KOPT-K1 (cell line): ENCODE results near the gene CYFIP1.

Experiments
- H3K27ac ChIP-seq: fragments of 200-600 bp; sonication (generic); 2 replicates; pipeline ENCODE4 v1.5.1; 2016; ENCODE audit warnings: antibody characterized with exemption, mild to moderate bottlenecking, low read depth, low read length; ENCODE audit not compliant: poor library complexity, severe bottlenecking
- H3K36me3 ChIP-seq: fragments of 200-600 bp; sonication (generic); 2 replicates; pipeline ENCODE4 v1.5.1; 2017; ENCODE audit warnings: antibody characterized with exemption, mild to moderate bottlenecking, low read length, moderate library complexity; ENCODE audit not compliant: insufficient read depth
- H3K9me3 ChIP-seq: fragments of 200-600 bp; sonication (generic); 2 replicates; pipeline ENCODE4 v1.5.1; 2017; ENCODE audit warnings: antibody characterized with exemption, low read length, mild to moderate bottlenecking; ENCODE audit not compliant: insufficient read depth, poor library complexity, severe bottlenecking

The CYFIP1 gene

DNA sequence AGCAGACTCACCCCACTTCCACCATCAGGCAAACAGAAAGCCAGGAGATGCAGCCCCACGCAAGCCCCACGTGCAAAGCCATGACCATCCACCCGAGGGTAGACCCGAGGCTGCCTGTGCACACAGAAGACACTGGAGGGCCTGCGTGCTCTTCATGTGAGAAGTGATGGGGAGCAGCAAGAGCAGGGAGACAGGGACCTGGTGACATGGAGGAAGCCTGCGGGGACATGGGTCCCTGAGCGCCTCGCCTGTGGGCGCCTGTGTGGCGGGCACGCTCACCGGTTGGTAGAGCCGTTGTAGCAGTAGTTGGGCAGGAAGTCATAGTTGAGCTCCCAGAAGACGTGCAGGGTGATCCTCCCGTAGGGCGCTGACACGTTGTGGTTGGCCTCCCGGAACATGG lies 76.7 kb downstream of the CYFIP1 start:
- H3K27ac ChIP-seq, result no peak overlapping the region
- H3K36me3 ChIP-seq, result no peaks in the 10 kb centered on the region
- H3K9me3 ChIP-seq, result no peaks in the 10 kb centered on the region

DNA sequence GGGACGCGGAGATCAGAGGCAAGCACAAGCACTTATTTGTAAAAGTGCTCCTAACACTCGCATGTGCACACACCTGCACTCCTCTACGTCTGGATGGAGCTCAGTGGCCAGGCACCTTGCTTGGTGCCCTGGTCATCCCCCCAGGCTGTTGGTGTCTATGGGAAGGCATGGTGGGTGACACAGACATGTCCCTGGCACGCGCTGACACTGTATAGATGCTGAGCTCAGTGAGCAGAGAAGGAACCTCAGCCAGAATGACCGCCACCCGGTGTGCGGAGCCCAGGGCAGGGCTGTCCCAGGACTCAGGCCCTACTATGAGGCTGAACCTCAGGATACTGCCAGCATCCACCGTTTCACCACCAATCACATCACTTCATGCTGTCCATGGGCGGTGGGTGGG lies 77.2 kb downstream of the CYFIP1 start:
- H3K9me3 ChIP-seq, result no peaks in the 10 kb centered on the region
- H3K27ac ChIP-seq, result no peak overlapping the region
- H3K36me3 ChIP-seq, result no peaks in the 10 kb centered on the region

DNA sequence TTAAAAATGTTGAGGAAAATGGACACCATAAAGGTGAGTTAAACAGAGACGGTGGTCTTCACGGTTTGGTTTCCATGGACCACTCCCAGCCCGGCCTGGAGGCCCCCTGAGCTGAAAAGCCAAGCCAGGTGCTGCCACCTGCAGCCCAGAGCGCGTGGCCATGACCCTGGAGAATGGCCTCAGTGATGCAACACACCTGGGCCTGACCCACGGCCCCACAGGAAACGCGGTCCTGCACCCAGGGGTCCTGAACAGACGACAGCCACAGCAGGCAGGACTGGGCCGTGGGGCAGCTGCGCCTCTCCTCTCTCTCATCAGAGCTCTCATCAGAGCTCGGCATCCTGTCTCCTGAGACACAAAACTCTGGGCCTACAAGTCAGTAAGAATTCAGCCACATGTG lies 77.6 kb downstream of the CYFIP1 start:
- Histone ChIP-seq H3K9me3 (no peaks in the 10 kb centered on the region), H3K27ac (no peak overlapping the region), H3K36me3 (no peaks in the 10 kb centered on the region)

DNA sequence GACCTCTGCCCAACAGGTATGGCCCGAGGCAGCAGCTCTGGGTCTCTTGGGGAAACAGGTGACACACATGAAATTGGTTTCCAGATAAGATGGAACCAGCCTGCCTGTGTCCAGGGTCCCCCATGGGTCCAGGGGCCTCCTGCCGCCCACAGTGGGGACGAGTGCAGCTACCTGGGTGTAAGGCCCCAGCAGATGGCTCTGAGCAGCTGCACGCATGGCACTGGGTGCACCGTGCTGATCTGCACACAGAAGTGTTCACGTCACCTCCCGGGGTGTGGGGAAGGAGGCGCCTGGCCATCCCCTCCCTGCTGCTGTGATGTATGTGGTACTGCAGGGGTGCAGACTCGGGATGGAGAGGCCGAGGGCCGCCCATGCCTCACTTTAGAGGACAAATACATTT lies 78.1 kb downstream of the CYFIP1 start:
- no peaks in the 10 kb centered on the region for H3K36me3 ChIP-seq
- H3K9me3 ChIP-seq, result no peaks in the 10 kb centered on the region
- H3K27ac ChIP-seq, result no peak overlapping the region

DNA sequence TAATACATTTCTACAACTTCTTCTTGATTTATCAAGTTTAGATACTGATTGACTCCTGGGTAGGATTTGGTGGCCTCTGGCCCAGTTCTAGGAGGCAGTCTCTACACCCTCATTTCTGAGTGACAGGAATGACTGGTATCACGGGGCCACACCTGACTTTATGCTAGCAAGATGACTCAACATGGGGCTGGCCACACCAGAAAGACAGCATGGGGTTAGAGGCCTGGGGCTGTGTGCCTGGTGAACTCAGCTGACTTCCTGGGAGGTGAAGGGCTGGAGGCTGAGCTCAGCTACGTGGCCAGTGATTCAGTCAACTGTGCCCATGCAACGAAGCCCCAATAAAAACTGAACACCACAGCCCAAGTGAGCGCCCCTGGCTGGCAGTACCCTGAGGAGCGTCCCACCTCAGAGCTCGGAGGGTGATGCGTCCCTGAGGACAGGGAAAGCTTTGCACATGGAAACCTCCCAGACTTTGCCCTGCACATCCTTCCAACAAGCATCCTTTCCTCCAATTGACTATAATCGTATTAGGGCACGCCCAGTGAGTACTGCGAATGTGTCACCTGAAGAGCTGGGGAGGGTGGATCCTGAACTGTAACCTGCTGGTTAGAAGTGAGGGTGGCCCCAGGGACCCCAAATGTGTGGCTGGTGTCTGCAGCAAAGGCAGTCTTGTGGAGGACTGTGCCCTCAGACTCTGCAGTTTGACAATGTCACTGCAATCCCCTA lies 84.5 kb downstream of the CYFIP1 start:
- no peaks in the 10 kb centered on the region for H3K36me3 ChIP-seq
- no peaks in the 10 kb centered on the region for H3K9me3 ChIP-seq
- H3K27ac ChIP-seq, result no peak overlapping the region

DNA sequence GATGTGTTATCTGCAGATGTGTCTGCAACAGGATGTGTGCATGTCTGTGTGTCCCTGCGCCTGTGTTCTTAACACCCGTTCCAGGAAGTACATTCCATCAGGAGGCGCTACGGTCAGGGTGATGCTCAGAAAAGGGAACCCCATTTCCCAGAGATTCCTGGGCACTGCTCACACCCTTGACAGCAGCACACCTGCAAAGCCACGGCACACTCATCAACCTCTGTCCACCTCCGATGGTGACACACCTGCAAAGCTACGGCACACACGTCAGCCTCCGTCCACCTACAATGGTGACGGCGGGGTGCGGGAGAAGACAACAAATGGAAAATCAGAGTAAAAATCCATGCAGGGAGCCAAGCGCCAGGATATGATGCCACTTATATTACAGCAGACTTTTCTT lies 86.3 kb downstream of the CYFIP1 start:
- no peaks in the 10 kb centered on the region for H3K36me3 ChIP-seq
- no peaks in the 10 kb centered on the region for H3K9me3 ChIP-seq
- no peak overlapping the region for H3K27ac ChIP-seq

DNA sequence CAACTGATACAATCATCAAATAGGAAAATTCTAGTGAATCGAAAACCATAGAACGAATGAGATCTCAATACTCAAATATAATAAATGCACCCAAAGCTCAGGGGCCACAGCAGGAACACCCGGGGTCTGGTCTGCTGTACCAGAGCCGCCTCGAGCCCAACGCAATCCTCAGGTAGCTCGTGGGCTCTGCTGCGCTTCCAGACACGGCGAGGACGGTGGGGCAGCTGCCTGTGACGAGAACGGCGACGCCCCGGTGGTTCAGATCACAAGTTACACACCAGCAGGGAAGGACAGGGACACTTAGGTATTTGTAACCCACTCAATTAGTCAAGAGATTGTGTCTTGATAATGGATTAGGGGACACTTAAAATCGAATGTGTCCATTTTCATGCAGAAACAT lies 87.1 kb downstream of the CYFIP1 start:
- H3K27ac ChIP-seq, result no peak overlapping the region
- H3K9me3 ChIP-seq, result no peaks in the 10 kb centered on the region
- no peaks in the 10 kb centered on the region for H3K36me3 ChIP-seq

DNA sequence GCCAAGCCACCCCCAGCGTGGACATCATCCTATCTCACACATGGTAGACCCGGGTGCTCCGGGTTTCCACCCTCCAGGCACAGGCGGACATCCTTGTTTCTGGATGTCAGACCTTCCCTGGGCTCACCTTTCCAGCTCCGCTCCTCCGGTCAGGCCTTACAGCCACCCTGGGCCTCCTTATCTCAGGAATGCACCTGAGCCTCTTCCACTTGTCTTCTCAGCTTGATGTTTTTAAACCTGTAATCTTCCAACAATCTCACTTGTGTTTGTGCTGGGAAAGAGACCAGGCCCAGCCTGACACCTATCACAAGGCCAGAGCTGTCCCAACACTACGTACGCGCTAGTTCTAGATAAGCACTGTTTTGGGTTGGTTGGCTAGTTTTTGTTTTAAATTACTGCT lies 87.8 kb downstream of the CYFIP1 start:
- Histone ChIP-seq H3K36me3 (no peaks in the 10 kb centered on the region), H3K9me3 (no peaks in the 10 kb centered on the region), H3K27ac (no peak overlapping the region)

DNA sequence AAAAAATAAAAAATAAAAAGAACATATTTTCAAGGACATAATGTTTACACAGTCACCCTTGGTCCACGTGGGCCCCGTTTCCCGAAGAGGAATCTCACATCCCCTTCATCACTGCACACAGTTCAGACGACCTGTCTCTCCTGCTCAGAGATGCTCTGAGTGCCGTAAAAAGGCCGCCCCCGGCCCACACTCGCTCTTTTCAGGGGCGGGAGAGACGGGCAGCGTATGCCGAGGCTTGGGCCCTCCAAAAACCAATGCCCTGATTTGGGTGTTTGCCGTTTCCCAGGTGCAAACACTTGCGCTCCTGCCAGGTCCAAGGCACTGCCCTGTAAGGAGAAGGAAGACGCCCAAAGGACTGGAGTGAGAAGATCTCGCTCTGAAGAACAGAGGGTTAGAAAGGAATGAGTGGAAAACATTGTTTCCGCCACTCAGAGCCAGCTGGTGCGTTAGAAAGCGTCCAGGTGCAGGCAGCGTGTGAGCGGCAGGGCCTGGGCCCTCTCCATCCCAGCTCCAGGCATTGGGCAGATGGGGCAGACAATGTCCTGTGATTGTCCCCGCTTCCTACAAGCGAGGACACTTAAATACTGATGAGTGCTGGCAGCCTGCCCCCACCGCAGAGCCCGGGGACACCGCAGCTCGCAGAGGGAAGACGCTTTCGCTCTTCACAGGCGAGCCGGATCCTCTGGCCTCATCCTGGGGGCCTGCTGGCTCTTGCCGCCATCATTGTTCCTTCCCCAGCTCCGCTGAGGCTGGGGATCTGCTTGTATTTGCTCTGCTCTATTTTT lies 88.5 kb downstream of the CYFIP1 start:
- Histone ChIP-seq H3K27ac (no peak overlapping the region), H3K9me3 (no peaks in the 10 kb centered on the region), H3K36me3 (no peaks in the 10 kb centered on the region)

DNA sequence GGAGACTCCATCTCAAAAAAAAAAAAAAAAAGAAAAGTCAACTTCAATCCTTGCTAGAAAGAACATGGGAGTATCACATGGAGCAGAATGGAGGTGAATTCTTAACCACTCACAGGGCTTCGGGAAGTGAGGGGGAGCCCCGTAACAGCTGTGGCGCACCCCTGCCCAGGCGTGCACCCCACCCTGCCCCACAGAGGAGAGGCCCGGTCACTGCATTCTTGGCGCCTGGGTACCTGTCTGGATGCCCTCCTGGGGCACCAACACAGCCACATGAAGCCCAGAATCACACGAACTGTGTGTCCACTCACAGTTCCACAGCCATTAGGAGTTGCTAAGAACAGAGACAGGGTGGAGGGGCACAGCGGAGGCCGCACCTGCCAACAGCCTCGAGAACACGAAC lies 89.9 kb downstream of the CYFIP1 start:
- H3K36me3 ChIP-seq, result no peaks in the 10 kb centered on the region
- H3K9me3 ChIP-seq, result no peaks in the 10 kb centered on the region
- no peak overlapping the region for H3K27ac ChIP-seq

DNA sequence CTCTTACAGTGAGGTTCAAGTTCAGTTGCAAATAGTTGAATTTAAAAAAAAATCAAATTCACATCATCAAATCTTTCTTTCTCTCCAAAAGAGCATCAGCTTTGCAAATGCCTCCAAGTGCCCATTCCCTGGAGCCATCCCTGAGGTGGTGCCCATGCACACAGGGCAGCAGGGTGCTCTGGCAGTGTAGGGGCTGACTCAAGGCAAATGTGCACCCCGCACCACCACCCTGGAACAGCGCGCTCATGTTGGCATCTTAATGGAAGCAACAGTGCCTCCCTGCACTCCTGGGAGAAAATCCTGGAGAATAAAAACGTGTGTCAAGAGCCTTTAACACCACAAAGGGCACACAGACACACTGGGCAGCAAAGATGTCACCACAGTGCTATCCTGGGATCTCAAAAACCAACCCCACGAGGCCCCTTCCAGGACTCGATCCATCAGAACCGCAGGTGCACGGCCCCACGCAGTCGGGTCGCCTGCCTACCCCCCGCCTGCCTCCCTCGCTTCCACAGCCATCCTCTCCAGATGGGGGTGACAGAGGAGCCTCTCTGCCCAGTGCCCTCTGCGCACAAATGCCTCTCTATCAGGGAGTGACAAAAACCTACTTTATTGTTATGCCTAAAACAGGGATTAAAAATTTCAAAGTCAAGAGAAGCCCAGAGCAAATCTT lies 90.9 kb downstream of the CYFIP1 start:
- Histone ChIP-seq H3K36me3 (no peaks in the 10 kb centered on the region), H3K27ac (no peak overlapping the region), H3K9me3 (no peaks in the 10 kb centered on the region)

DNA sequence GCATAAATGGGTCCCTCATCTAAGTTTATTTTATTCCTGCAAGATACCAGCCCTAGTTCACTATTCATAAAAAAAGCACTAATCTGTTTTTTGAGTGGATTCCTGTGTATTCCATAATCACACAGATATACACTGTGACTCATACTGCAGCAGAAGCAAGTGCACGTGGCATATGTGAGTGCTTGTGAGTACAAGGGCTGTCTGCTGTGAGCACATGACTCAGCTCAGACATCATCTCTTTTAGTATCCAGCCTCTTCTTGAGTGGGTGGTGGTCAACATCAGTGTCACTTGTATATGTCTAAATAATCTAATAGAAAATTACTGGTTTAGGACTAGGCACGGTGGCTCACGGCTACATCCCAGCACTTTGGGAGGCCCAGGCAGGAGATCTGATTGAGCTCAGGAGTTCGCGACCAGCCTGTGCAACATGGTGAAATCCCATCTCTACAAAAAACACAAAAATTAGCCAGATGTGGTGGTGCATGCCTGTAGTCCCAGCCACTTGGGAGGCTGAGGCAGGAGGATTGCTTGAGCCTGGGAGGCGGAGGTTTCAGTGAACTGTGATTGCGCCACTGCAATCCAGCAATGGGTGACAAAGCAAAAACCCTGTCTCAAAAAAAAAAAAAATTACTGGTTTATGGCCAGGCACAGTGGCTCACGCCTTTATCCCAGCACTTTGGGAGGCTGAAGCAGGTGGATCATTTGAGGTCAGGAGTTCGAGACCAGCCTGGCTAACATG lies 91.9 kb downstream of the CYFIP1 start:
- H3K9me3 ChIP-seq, result no peaks in the 10 kb centered on the region
- no peak overlapping the region for H3K27ac ChIP-seq
- no peaks in the 10 kb centered on the region for H3K36me3 ChIP-seq

DNA sequence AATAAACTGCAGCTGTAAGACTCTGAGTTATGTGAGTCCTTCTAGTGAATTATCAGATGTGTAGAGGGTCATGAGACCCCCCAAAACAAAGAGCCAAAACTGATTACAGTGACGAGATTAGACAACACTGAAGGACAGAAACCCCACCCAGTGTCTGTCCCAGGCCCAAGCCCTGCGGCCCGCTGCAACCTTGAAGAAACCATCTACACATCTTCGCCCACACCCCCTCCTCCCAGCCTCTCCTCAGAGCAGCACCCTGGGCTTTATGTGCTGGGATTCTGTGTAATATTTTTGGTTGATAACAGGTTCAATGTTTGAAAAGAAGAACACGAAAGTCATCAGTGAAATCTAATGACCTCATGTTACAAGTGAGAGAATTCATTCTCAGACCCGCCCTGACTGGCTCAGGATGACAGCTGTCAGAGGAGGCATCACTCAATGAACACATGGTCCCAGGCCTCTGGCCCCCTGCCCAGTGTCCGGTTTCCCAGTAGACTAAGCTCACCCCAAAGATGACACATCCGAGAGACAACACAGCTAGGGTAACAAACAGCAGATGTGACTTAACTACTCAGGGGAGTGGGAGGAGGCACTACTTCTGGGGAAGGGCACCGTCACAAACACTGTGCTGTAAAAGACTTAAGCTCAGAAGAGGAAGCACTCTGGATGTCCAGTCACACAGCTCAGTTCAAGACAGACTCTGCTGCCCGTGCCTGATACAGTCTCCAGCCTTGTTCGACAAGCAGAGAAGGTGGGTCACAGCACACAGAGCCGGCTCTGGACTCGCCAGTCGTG lies 92.8 kb downstream of the CYFIP1 start:
- H3K36me3 ChIP-seq, result no peaks in the 10 kb centered on the region
- H3K27ac ChIP-seq, result no peak overlapping the region
- no peaks in the 10 kb centered on the region for H3K9me3 ChIP-seq

DNA sequence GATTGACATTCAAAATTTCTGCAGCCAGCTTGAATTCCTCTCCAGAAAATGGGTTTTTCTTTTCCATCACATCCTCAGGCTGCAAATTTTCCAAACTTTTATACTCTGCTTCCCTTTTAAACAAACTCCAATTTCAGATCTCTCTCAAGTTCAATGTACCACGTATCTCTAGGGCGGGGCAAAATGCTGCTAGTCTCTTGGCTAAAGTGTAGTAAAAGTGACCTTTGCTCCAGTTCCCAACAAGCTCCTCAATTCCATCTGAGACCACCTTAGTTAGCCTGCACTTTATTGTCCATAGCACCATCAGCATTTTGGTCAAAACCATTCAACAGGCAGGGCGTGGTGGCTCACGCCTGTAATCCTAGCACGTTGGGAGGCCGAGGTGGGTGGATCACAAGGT lies 95.0 kb downstream of the CYFIP1 start:
- Histone ChIP-seq H3K36me3 (no peaks in the 10 kb centered on the region), H3K27ac (no peak overlapping the region), H3K9me3 (no peaks in the 10 kb centered on the region)
